Bone marrow (tissue), 2 donors: ENCODE measurements around the gene DYNLT5.
"Not testable (repeated sequence)": the region's sequence is repeated elsewhere in the genome, so short reads cannot be mapped to it uniquely, and the experiment has no call there.

Source experiments
- DNase-seq, 2 donors: peaks; one replicate each; lab custom pipeline; 2025; lab: John Stamatoyannopoulos, UW

Gene DYNLT5, protein sequence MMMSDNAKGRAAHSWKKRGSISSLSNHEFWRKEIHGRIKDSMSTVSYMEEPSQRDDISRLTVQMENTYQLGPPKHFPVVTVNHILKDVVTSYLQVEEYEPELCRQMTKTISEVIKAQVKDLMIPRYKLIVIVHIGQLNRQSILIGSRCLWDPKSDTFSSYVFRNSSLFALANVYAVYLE

DNA sequence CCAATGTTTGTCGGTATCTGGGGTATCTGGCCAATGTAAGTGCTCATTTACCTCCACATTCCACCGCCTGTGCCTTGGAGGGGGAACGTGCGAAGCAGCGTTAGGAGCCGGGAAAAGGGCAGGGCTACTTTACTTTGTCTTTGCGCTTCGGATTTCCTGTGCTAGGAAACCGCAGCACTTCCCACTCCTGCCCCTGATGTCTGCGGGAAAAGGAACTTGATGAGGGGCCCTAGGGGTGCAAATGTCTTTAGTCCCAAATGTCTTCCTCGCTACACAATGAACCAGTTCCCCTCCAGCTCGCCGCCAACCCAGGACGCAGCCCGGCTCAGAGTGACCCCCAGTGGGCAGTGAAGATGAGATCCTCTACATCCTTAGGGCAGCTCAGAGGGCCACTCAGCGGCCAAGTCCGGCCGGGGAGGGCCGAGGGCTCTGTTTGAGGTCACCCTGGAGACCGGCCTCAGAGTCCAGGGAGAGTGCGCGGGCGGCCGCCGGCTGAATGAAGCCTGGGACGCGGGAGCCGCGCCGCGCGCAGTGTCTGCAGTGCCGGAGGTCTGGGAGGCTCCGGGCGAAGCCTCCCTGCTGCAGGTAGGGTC is at the start of gene DYNLT5:
TSS of gene DYNLT5 (plus strand) at position 460 of the 593 bp plus-strand sequence. CDS start 2,200 bp downstream, outside the sequence.
- DNase-seq = peak; percentile 41 to 48

DNA sequence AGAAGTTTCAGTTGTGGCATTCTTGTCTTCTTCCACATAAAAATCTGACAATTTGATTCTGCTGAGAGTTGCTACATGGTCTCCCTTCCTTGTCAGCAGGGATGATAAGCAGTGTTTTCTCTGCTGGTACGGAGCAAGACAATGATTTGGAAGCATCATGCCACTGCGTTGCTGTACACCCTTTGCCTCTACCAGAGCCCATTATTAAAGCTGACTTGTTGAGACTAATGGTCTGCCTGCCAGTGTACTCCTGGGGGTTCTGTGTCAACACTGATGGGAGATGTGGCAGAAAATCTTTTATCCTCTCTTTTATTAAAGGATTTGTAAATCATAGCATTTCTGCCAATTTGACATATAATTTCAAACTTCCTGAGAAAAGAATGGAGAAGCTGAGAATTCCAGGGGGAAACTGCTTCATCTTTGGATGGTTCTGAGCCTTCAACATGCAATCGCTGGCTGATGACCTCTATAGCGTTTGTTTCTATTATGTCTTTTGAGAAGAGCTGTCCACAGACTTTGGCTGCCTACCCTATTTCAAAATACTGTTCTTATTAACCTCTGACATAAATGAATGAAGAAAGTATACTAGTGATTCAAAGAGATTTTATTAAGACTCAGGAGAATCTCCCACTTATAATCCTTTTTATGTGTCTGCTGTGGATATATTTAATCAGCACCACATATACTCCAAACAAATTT is 47.9 kb upstream of the DYNLT5 start:
- DNase-seq = no peak

DNA sequence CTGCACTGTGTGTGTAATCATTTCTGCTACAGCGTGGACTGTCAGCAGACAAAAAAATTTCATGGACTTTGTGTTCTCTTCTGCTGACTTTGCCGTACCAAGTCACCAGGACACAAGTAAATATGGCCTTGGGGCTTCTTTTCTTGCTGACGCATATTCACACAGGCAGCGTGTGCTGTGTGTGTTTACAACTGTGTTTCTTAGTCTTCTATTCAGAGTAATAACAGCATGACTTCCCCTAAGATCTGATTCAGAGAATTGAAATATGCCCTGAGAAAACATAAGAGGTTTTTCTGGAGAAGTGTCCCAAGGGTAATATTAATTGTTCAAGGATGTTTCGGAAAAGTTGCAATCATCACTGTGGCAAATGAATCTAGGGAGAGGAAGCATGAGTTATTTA is 47.1 kb upstream of the DYNLT5 start:
- DNase-seq = no peak

DNA sequence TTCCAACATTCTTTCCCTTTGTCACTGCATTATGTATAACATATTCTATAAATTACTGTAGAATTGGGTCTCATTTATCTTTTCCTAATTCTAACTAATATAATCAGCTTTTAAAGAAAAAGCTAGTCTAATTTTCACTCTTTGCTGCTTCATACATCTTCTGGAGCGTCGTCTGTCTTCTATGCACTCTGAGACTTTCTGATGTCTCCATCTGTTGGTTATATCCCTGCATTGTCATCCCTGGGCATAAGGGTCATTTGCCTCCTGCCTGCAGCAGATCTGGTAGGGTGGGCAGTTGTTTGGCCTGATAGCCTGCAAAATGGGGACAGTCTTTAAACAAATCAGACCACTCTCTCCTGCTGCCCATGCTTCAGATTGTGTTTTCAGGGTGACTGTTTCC is 40.8 kb upstream of the DYNLT5 start:
- no peak for DNase-seq

DNA sequence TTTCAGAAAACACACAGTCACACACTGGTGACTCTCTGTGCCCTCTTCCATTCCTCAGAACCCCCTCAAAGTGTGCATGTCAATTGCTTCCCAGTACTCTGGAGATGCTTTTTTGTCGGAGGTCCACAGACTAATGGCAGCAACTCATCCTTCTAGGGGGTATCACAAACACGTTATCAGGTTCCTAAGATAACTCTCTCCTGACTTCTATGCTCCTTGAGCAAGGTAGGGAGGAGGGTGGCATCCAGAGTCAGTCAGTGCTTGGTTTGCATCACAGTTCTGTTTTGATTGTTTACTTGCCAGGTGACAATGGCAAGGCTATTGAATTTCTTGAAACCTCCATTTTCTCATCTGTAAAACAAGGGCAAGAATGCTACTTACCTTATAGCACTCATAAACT is 39.4 kb upstream of the DYNLT5 start:
- DNase-seq = no peak

DNA sequence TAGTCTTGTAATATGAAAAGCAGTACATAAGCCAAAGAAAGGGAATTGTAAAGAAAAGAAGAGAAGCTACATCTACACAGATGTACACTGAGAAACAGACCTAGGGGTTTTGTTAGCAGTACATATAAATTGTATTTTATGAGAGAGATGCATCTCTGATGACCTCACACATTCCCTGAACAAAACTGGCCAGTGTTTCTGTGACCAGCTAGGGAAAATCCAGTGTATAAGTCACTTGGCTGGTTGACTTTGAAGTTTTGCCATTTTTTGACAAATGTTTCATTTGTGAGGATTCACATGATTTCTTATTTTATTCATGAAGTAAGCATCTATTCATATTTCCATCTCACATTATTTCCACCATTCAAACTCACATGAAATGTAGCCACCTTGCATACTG is 28.3 kb upstream of the DYNLT5 start:
- DNase-seq = no peak

DNA sequence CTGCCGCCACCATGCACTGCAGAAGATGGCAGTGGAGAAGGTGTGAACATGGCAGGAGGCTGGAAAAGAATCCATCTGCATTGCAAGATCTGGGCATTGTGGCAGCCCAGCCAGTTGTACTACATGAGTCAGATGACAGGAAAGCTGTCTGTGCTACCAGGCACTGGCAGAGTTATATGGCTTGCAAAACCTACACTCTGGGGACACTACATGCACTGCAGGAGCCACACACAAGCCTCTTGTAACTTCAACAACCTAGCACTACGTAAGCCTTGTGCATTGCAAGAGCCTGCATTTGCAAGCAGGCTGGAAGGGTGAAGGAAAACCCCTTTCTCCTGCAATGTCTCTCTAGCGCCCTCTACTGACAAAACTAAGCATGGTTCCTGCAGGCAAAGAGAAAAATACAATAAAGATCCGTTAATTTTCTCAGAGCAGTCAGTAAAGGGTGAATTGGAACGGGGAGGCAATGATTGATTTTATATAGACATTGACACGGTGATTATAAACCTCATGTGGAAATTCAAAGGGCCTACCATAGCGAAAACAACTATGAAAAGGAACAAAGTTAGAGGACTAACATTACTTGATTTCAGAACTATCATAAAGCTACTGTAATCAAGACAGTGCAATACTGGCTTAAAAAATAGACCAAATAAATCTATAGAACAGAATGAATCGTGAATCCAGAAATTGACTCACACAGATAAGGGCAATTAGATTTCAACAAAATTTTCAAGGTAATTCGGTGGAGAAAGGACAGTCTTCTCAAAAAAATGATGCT is 26.2 kb upstream of the DYNLT5 start:
- DNase-seq = peak in 1 of 2 donors; percentile 68

DNA sequence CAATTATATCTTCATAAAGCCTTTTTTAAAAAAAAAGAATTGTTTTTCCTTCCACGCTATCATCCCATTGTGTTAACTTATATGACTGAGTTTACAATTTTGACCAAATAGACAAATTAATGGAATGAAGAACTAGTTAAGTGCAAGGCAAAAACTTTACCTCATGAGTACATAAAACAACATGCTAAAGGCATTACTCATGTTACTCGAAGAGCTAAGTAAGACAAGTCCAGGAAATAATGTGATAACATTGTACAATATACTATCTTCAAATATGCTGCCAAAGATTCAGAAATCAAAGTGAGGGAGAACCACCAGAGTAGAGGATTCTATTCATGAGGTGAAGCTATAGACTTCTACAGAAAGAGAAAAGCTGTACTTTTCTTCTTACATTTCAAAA is 24.2 kb upstream of the DYNLT5 start:
- no peak for DNase-seq

DNA sequence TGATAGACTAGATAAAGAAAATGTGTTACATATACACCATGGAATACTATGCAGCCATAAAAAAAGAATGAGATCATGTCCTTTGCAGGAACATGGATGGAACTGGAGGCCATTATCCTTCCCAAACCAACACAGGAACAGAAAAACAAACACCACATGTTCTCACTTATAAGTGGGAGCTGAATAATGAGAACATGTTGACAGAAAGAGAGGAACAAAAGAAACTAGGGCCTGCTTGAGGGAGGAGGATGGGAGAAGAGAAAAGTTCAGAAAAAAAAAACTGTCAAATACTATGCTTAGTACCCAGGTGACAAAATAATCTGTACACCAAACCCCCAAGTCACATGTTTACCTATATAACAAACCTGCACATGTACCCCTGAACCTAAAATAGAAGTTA is 23.5 kb upstream of the DYNLT5 start:
- not testable (repeated sequence) for DNase-seq

DNA sequence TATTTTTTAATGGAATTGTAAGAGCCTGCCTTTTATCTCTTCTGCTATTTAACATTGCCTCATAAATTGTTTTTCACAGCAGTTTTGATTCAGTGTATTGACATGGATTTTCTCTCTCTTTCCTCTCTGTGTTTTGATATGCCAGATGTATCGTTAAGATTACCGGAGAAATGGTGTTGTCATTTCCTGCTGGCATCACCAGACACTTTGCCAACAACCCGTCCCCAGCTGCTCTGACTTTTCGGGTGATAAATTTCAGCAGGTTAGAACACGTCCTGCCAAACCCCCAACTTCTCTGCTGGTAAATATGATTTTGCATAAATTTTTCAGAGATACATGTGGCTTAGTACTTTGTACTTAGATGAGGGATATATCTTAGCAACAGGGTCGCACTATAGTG is 23.1 kb upstream of the DYNLT5 start:
- peak in 1 of 2 donors; percentile 94 for DNase-seq

DNA sequence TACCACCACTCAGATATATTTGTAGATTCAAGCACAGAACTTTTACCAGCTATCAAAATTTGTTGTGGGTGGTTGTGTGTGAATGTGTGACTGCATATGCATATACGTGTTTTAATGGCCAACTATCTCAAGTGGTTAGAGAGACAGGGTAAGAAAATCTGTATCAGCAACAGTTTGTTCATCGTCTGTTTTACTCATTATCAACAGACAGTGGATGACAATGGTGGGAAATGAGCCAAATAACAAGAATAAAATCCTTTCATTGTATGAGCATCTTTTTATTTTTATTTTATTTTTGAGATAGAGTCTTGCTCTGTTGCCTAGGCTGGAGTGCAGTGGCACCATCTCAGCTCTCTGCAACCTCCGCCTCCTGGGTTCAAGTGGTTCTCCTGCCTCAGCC is 22.7 kb upstream of the DYNLT5 start:
- DNase-seq = no peak

DNA sequence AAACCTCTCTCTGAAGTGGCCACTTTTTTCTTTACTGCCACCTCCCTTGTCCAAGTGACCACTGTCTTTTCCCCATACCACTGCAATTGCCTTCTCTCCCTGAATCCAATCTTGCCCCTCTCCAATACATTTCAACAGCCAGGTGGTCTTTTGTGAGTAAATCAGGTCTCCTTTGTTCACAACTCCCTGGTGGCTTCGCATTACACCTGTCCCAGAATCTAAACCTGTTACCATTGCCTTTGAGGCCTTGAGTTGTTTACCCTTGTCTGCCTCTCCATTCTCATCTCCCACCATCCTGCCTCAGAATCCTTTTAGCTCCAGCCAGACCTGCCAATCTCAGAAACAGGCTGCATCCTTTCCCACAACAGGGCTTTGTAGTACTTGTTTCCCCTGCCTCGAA is 21.8 kb upstream of the DYNLT5 start:
- no peak for DNase-seq

DNA sequence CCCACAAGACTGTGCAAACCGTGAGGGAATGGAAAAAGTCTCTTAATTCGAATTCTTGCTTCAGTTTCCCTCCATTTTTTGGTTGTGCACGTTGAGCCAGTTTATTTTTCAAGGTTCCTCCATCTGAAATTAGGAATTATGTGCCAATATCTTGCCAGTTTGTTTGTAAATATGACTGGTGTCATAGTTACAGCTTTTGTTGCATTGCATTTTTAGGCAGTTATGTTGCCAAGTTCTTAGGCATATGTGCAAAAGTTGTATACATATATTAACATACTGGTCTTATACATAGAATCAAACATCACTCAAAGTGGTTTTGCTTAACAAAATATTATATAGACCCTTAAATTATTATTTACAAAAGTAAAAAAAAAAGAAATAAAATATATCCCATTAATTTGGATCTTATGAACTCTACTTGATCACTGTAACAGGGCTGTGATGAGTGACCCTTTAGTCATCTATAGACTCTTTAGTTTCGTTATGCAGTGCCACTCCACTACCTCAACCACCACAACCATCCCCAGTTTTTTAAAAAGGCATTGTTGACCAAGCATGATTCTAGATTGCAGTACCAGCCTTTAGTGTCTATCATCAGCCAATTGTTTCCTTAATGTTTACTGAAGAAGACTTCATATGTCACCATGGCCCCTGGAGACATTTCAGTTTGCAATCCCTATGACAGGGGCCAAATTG is 20.9 kb upstream of the DYNLT5 start:
- DNase-seq = no peak

DNA sequence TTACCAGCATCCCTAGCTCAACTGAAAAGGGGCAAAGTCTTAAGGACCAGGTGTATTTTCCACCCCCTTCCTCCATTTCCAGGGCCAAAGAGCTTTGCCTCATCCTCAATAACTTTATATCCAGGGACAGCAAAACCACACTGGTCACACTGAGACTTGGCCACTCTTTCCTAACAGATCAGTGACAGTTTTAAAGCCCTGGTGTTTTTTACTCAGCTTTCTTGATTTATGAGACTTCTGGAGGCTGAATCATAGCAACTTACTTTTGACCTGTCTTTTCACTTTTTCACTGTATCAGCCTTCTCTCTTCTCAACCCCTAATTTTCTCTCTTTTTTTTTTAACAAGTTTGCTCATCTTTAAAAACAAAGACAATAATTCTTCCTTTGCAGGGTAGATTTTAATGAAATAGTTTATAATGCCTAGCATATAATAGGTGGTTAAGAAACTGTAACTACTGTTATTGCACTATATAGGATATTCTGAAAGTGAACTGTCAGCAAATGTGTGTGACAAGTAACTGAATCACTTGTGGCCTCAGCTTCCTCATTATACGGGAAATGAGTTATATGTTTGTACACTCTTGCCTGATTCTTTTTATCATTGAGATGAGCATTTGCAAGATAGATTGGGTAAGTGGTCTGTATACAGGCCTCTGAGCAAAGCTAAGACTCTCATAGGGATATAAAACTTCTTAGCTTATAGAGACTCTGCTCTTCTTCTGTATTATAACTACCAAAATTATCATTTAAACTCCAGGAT is 19.7 kb upstream of the DYNLT5 start:
- peak in 1 of 2 donors; percentile 78 for DNase-seq

DNA sequence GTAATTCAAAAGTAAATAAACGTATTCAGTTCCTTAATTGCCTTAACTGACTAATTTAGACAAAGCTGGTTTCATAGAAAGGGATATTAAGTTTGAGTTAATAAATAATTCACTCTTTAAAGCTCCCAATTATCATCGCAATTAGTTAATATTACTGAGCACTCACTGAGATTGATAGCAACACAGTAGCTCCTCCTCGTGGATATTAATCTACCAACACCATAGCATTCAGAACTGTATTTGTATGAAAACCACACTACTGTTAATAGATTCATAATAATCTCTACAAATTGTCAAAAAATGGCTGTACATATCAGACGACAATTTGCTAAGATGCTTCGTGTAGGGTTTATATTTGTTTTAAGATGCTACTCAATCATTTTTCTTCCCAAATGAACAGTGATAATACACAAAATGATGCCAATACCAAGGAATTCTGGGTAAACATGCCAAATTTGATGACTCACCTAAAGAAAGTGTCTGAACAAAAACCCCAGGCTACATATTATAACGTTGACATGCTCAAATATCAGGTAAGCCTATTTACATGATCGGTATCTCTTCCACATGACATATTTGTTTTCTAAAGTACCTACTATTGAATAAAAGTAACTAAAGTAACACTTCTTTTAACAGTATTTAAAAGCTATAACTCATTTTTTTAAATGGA is 18.8 kb upstream of the DYNLT5 start:
- DNase-seq = no peak

DNA sequence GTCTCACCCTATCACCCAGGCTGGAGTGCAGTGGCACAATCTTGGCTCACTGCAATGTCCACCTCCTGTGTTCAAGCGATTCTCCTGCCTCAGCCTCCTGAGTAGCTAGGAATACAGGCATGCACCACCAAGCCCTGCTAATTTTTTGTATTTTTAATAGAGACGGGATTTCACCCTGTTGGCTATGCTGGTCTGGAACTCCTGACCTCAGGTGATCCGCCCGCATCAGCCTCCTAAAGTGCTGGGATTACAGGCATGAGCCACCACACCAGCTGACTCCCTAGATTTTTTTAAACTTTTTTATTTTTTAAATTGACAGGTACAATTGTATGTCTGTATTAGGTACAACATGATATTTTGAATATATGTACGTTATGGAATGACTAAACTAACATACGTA is 17.7 kb upstream of the DYNLT5 start:
- not testable (repeated sequence) for DNase-seq

DNA sequence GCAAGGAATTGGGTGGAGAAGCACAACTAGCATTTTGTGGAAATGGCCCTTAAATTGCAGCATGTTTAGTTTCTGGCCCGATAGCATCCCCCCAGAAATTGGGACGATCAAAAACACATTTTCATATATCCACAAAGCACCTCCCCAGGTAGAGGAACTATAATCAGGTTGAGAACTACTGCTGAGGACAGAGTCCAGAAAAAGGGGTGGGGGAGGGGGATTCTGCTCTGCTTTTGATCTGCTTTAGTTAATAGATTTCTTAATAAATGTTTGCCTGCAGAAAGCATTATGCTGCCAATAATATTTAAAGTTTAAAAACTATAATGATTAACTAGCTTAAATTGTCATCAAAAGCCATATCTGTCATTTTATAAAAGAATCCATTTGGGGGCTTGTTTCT is 14.4 kb upstream of the DYNLT5 start:
- no peak for DNase-seq

DNA sequence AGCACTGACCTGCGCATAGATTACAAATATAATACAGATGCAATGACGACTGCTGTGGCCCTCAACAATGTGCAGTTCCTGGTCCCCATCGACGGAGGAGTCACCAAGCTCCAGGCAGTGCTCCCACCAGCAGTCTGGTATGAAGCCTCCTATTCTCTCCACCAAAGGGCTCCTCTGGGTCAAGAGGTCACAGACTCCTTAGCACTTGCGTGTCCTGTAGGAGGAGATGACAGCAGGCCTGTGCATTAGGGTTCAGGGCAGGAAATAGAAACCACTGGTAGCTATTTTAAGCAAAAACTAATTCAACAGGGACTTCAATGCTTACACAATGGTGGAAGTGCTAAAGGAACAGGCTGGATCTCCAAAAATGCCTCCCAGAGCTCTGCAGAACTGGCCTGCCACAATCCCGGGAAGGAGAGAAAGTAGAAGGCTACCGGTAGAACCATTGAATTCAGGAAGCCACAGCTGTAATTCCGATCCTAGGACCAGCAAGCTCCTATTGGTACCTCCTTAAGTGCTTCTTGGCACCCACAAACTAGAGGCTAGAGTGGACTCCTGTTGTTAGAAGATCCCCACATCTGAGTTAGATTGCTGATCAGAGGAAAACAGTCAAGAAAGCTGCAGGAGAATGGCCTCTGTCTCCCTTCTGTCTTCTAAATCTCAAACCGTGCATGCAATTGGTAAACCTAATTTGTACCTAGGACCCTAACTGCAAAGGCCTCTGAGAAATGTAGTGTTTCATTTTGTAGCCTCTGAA is 12.7 kb upstream of the DYNLT5 start:
- peak in 1 of 2 donors; percentile 21 for DNase-seq

DNA sequence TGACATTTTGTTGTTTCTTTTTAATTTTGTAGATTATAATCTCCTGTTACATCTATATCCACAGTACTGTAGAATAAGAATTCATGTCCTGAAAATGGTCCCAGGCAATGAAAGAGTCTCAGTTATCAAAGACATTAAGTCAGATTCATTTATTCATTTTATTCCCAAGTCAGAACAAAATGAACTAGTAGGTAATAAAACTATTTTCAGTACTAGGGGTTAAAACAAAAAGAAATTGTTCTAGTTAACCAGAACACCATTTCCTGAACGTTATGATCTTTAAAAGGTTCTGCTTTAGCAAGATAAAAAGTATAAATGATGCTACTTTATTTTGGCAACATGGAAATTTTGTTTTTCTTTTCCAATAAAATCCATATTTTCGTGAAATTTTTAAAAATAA is 6.8 kb upstream of the DYNLT5 start:
- DNase-seq = no peak

DNA sequence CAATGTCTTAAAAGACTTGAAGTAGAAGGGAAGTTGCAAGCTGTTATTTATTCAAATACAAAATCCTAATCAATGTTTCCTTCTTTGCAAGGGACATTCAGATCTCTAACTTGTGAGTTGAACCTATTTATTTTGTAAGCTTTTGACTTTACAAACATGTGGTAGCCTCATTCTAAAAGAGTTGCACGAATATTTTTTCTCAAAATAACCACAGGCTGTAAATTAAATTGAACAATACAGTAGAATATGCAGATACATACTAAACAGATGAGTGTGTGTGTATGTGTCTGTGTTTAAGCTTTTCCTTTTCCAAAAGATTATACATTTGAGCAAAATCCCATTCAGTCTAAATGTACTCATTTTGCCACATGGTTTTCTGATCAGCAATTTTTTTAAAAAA is 4.8 kb upstream of the DYNLT5 start:
- DNase-seq = no peak
